Keratinocyte (primary cell): Measurements from ENCODE around the gene CCDC116. TPM values are rescaled to one million over a fixed set of nuclear protein-coding genes. Genes with fewer than 3 reads are reported as not detected.

Source experiments
- DNase-seq: peaks from one replicate; pipeline ENCODE4 v3.0.0-alpha.2; 2011; ENCODE audit warnings: low read depth, missing footprints, low spot score
- FAIRE-seq: peaks from 2 replicates; lab custom pipeline; 2011; peaks lifted over from hg19 to GRCh38; lab: Jason Lieb, UNC
- H2AFZ ChIP-seq: 2 replicates; pipeline ENCODE4 v1.6.0; 2012; ENCODE audit warnings: low read length, control low read depth, inconsistent platforms; ENCODE audit not compliant: control insufficient read depth
- H3K27ac ChIP-seq: 2 replicates; pipeline ENCODE4 v1.5.1; 2011; ENCODE audit warnings: low read length; ENCODE audit not compliant: control insufficient read depth, insufficient read depth
- H3K27me3 ChIP-seq: 3 replicates; pipeline ENCODE4 v1.6.0; 2011; ENCODE audit warnings: low read length; ENCODE audit not compliant: control insufficient read depth, insufficient read depth; ENCODE audit errors: extremely low read depth
- H3K36me3 ChIP-seq, 2 experiments: 2 replicates in 1 of 2; 3 replicates in 1 of 2; pipeline ENCODE4 v1.5.1; 2011; ENCODE audit warnings: low read length in 2 of 2, mild to moderate bottlenecking in 1 of 2; ENCODE audit not compliant: control insufficient read depth in 2 of 2, insufficient read depth in 2 of 2; ENCODE audit errors: extremely low read depth in 1 of 2
- H3K4me1 ChIP-seq: 3 replicates; pipeline ENCODE4 v1.5.1; 2011; ENCODE audit warnings: low read length; ENCODE audit not compliant: control insufficient read depth, insufficient read depth; ENCODE audit errors: extremely low read depth
- H3K4me2 ChIP-seq: 3 replicates; pipeline ENCODE4 v1.6.0; 2011; ENCODE audit warnings: low read depth, low read length; ENCODE audit not compliant: control insufficient read depth, insufficient read depth; ENCODE audit errors: extremely low read depth
- H3K4me3 ChIP-seq, 3 experiments: fragments of 200-600 bp in 1 of 3; sonication (generic) in 1 of 3; 2 replicates in 2 of 3; 3 replicates in 1 of 3; pipeline ENCODE4 v1.5.1; 2011 to 2016; ENCODE audit warnings: low read length in 3 of 3, mild to moderate bottlenecking in 3 of 3, control low read depth in 2 of 3, inconsistent platforms in 1 of 3, low read depth in 1 of 3, mixed read lengths in 1 of 3, mixed run types in 1 of 3, moderate library complexity in 1 of 3; ENCODE audit not compliant: control insufficient read depth in 2 of 3, insufficient read depth in 2 of 3; ENCODE audit errors: extremely low read depth in 1 of 3
- H3K79me2 ChIP-seq: 2 replicates; pipeline ENCODE4 v1.6.0; 2012; ENCODE audit warnings: low read length; ENCODE audit not compliant: control insufficient read depth, insufficient read depth
- H3K9ac ChIP-seq: 3 replicates; pipeline ENCODE4 v1.6.0; 2011; ENCODE audit warnings: low read length; ENCODE audit not compliant: control insufficient read depth, insufficient read depth; ENCODE audit errors: extremely low read depth
- H3K9me1 ChIP-seq: 3 replicates; pipeline ENCODE4 v1.6.0; 2011; ENCODE audit warnings: low read length; ENCODE audit not compliant: control insufficient read depth, insufficient read depth; ENCODE audit errors: extremely low read depth
- H3K9me3 ChIP-seq: 2 replicates; pipeline ENCODE4 v1.5.1; 2012; ENCODE audit warnings: low read depth, low read length; ENCODE audit not compliant: control insufficient read depth
- H4K20me1 ChIP-seq: 3 replicates; pipeline ENCODE4 v1.6.0; 2011; ENCODE audit warnings: low read length; ENCODE audit not compliant: control insufficient read depth, insufficient read depth; ENCODE audit errors: extremely low read depth
- CTCF ChIP-seq, 3 experiments: IDR thresholded peaks in 1 of 3; conservative IDR thresholded peaks in 1 of 3; optimal IDR thresholded peaks in 1 of 3; 2 replicates in 2 of 3; 3 replicates in 1 of 3; pipeline versions ENCODE3 to v1.5.1; 2011; ENCODE audit warnings: low read length in 3 of 3, mild to moderate bottlenecking in 3 of 3, moderate library complexity in 2 of 3, control low read depth in 1 of 3, inconsistent platforms in 1 of 3; ENCODE audit not compliant: insufficient read depth in 2 of 3; ENCODE audit errors: extremely low read depth in 1 of 3
- EZH2 ChIP-seq: IDR thresholded peaks from one replicate; pipeline ENCODE4 v1.6.1; 2012; ENCODE audit warnings: inconsistent platforms, mild to moderate bottlenecking, low read length, moderate library complexity
- dilution Hi-C: fragments of 300-500 bp; cut with MboI; formaldehyde crosslinking; loops from one replicate; pipeline ENCODE4 v1.7.0; 2020; ENCODE audit warnings: low sequenced_read_pairs; ENCODE audit not compliant: extremely low pct_ligation_motif_present
- polyA plus RNA-seq, 5 experiments: library from polyadenylated mRNA; depleted of rRNA in 3 of 5; stranded (reverse) in 3 of 5; stranded (forward) in 1 of 5; unstranded in 1 of 5; fragments of >200 nt; gene quantifications; 1 replicate in 1 of 5; 2 replicates in 3 of 5; 3 replicates in 1 of 5; pipeline versions ENCODE4 v1.2.1 to v1.2.3, GENCODE V29; 2011 to 2012; ENCODE audit warnings: missing spikeins in 2 of 5, low read depth in 1 of 5, low replicate concordance in 1 of 5

CCDC116 gene
- polyA plus RNA-seq, 1 donor (not counting 4 experiments of a cell fraction or from before 2014, with no cell fraction given), result 0.03 TPM

GRCh38 chr22:21602579-21602978 is 30.0 kb upstream of the CCDC116 start:
- DNase-seq, result no peak
- Histone ChIP-seq H4K20me1 (peaks cover 31% of the 10 kb centered on the region), H3K4me2 (no peak overlapping the region), H3K27me3 (no peaks in the 10 kb centered on the region), H3K9me3 (no peaks in the 10 kb centered on the region), H3K36me3 (peaks cover 6 to 7% of the 10 kb centered on the region in 2 experiments), H2AFZ (no peak overlapping the region), H3K4me1 (no peaks in the 10 kb centered on the region), H3K79me2 (peaks cover 92% of the 10 kb centered on the region), H3K9me1 (peaks cover 3% of the 10 kb centered on the region), H3K4me3 (no peak overlapping the region), H3K27ac (no peak overlapping the region), H3K9ac (no peak overlapping the region)
- TF ChIP-seq CTCF (optimal IDR thresholded peaks at IDR 0.05 in 1 of 3, IDR thresholded peaks at IDR 0.05 in 1 of 3, conservative IDR thresholded peaks at IDR 0.05 in 1 of 3; ENCODE audit: extremely low read depth in 1 of 3, insufficient read depth in 2 of 3, low read length in 3 of 3) (no peak), EZH2 (no peak)
- no peak for FAIRE-seq
- dilution Hi-C loops, result no loop called here

GRCh38 chr22:21603973-21604372 is 28.6 kb upstream of the CCDC116 start:
- Histone ChIP-seq H3K4me1 (no peaks in the 10 kb centered on the region), H3K4me3 (no peak overlapping the region), H3K27ac (no peak overlapping the region), H2AFZ (no peak overlapping the region), H3K9me3 (no peaks in the 10 kb centered on the region), H3K27me3 (no peaks in the 10 kb centered on the region), H3K4me2 (no peak overlapping the region), H3K79me2 (peaks cover 90% of the 10 kb centered on the region), H3K36me3 (peaks cover 6 to 10% of the 10 kb centered on the region in 2 experiments), H3K9ac (no peak overlapping the region), H4K20me1 (peaks cover 29% of the 10 kb centered on the region), H3K9me1 (peaks cover 3% of the 10 kb centered on the region)
- no peak for DNase-seq
- dilution Hi-C loops, result no loop called here
- TF ChIP-seq EZH2 (no peak), CTCF (optimal IDR thresholded peaks at IDR 0.05 in 1 of 3, IDR thresholded peaks at IDR 0.05 in 1 of 3, conservative IDR thresholded peaks at IDR 0.05 in 1 of 3; ENCODE audit: extremely low read depth in 1 of 3, insufficient read depth in 2 of 3, low read length in 3 of 3) (no peak)
- FAIRE-seq, result no peak
